Lower leg skin (tissue), 3 donors: ENCODE measurements around the gene MRPL34.

Experiments used
- CTCF ChIP-seq, 3 donors: fragments of 450-650 bp; IDR thresholded peaks; one replicate each; pipeline ENCODE4 v1.5.1; 2016; ENCODE audit warnings: antibody characterized with exemption in 3 of 3, mild to moderate bottlenecking in 3 of 3, moderate library complexity in 2 of 3
- POLR2A ChIP-seq, 2 donors: fragments of 450-650 bp; IDR thresholded peaks; one replicate each; pipeline ENCODE4 v1.6.1; 2016 to 2017; ENCODE audit warnings: antibody characterized with exemption in 2 of 2, mild to moderate bottlenecking in 1 of 2, moderate library complexity in 1 of 2

GRCh38 chr19:17327068-17327653 lies 21.5 kb downstream of the MRPL34 start:
- no peak for TF ChIP-seq POLR2A (IDR thresholded peaks at IDR 0.05)
- no peak for TF ChIP-seq CTCF (IDR thresholded peaks at IDR 0.05)
